Left cardiac atrium (tissue), 4 donors: ENCODE data around the gene CTU1. TPM values are rescaled to one million over a fixed set of nuclear protein-coding genes. Genes with fewer than 3 reads are reported as not detected.

Source experiments
- ATAC-seq, 2 donors: fragments of 200-7000 bp; cut with Tn5 transposase; one replicate each; pipeline ENCODE4 v1.9.1; 2020; ENCODE audit warnings: mild to moderate bottlenecking in 2 of 2, moderate library complexity in 2 of 2
- DNase-seq: peaks from one replicate; pipeline ENCODE4 v3.0.0-alpha.2; 2020
- intact Hi-C, 2 donors: fragments of 100-400 bp; cut with DNase I; formaldehyde crosslinking; loops; one replicate each; pipeline versions ENCODE4 v1.14.1 to v1.15.1; 2022 to 2023
- total RNA-seq, 2 donors: library from RNA; stranded (reverse); fragmentation: NEBNext Ultra II Directional; extraction: Animal tissue kit (Norgen Biotek cat#: 25700); gene quantifications; one replicate each; pipeline ENCODE4 v1.2.1, GENCODE V29; 2021
- donor health status: DM: no; HTN: yes; CAD: no.
- donor health status: DM: no; HTN: yes; CAD: no; lungs with severe emphysema.
- donor health status: DM: yes; HTN: yes; CAD: no.
- donor health status: Dilated cardiomyopathy.

Gene CTU1
- total RNA-seq, 2 donors from 2014 or later: 5.3 to 6.0 TPM

GRCh38 chr19:51065221-51065960, 42.8 kb downstream of the CTU1 start:
- intact Hi-C loops: no loop called here
- no peak for DNase-seq
- ATAC-seq: peak; percentile 15 to 55

- DNase-seq (peak; percentile 50), ATAC-seq (peak; percentile 68 to 90)
- intact Hi-C loops: no loop called here
Observed at GRCh38 chr19:51064534-51065220, 43.5 kb downstream of the CTU1 start, which contains the start of gene KLK13. TSS of gene KLK13 (minus strand) at chr19:51065092. CDS start at chr19:51065067, 25 bp downstream.

- intact Hi-C loops: no loop called here
- DNase-seq (no peak), ATAC-seq (no peak)
Observed at GRCh38 chr19:51063664-51064063, 44.5 kb downstream of the CTU1 start.

- ATAC-seq (no peak), DNase-seq (no peak)
Observed at GRCh38 chr19:51060973-51061372, 47.2 kb downstream of the CTU1 start.

GRCh38 chr19:51060336-51060735, 47.9 kb downstream of the CTU1 start:
- ATAC-seq: no peak
- intact Hi-C loops: no loop called here
- DNase-seq: no peak

More at GRCh38 chr19:51060973-51061372, 47.2 kb downstream of the CTU1 start:
- intact Hi-C loops: no loop called here

GRCh38 chr19:51059715-51060114, 48.5 kb downstream of the CTU1 start:
- no peak for DNase-seq
- ATAC-seq: no peak
- intact Hi-C loops: no loop called here

- intact Hi-C loops: no loop called here
- DNase-seq (no peak), ATAC-seq (no peak)
Observed at GRCh38 chr19:51055866-51056265, 52.3 kb downstream of the CTU1 start.

Other genes with a start within 250 kb of the CTU1 start
- not detected for gene KLK2, start 235.0 kb downstream of the CTU1 start, total RNA-seq
- not detected for gene KLK4, start 197.0 kb downstream of the CTU1 start, total RNA-seq
- gene KLK5, start 155.4 kb downstream of the CTU1 start, total RNA-seq: under 1 TPM in 1 of 2 donors, not detected in 1; 0.42 TPM
- gene KLK6, start 138.8 kb downstream of the CTU1 start, total RNA-seq: not detected
- gene KLK7, start 124.5 kb downstream of the CTU1 start, total RNA-seq: under 1 TPM in 1 of 2 donors, not detected in 1; 0.16 TPM
- under 1 TPM in 1 of 2 donors, not detected in 1; 0.53 TPM for gene KLK8, start 106.8 kb downstream of the CTU1 start, total RNA-seq
- gene KLK10, start 88.7 kb downstream of the CTU1 start, total RNA-seq: under 1 TPM; 0.26 to 0.32 TPM
- gene KLK11, start 81.8 kb downstream of the CTU1 start, total RNA-seq: 1 to 10 TPM; 1.7 to 2.6 TPM
- gene KLK12, start 73.4 kb downstream of the CTU1 start, total RNA-seq: not detected
- gene KLK13, start 43.3 kb downstream of the CTU1 start, total RNA-seq: under 1 TPM in 1 of 2 donors, not detected in 1; 0.65 TPM
- gene KLK14, start 25.5 kb downstream of the CTU1 start, total RNA-seq: under 1 TPM; 0.21 to 0.31 TPM
- 1 to 10 TPM; 5.1 to 6.6 TPM for gene SIGLEC9, start 16.5 kb upstream of the CTU1 start, total RNA-seq
- 1 to 10 TPM; 1.6 to 2.2 TPM for gene SIGLEC7, start 33.9 kb upstream of the CTU1 start, total RNA-seq
- 10 to 100 TPM in 1 of 2 donors, 1 to 10 TPM in 1; 3.2 to 11.4 TPM for gene CD33, start 116.7 kb upstream of the CTU1 start, total RNA-seq
- gene SIGLECL1, start 142.7 kb upstream of the CTU1 start, total RNA-seq: not detected
- under 1 TPM in 1 of 2 donors, not detected in 1; 0.16 TPM for gene IGLON5, start 203.2 kb upstream of the CTU1 start, total RNA-seq
- 1 to 10 TPM; 1.5 to 1.8 TPM for gene VSIG10L, start 233.7 kb upstream of the CTU1 start, total RNA-seq